ENCODE measurements around the gene DTD2.
"Not testable (repeated sequence)": the region's sequence is repeated elsewhere in the genome, so short reads cannot be mapped to it uniquely, and the experiment has no call there.

Gene DTD2

GRCh38 chr14:31442284-31442683 is 15.0 kb downstream of the DTD2 start:
- DNase-seq (ENCODE audit: low read depth in 2 of 3, low spot score in 2 of 3), result no peak

- DNase-seq (ENCODE audit: low read depth in 2 of 3, low spot score in 2 of 3), result no peak
These were observed 15.8 kb downstream of the DTD2 start for GRCh38 chr14:31441273-31442111.

GRCh38 chr14:31440280-31440679 is 17.0 kb downstream of the DTD2 start:
- no peak for DNase-seq (ENCODE audit: low read depth in 2 of 3, low spot score in 2 of 3)

GRCh38 chr14:31439561-31439960 is 17.7 kb downstream of the DTD2 start:
- no peak for DNase-seq (ENCODE audit: low read depth in 2 of 3, low spot score in 2 of 3)

- not testable (repeated sequence) for DNase-seq (ENCODE audit: low read depth in 2 of 3, low spot score in 2 of 3)
These were observed 20.1 kb downstream of the DTD2 start for GRCh38 chr14:31437045-31437691.

GRCh38 chr14:31435276-31435675 is 22.0 kb downstream of the DTD2 start:
- no peak for DNase-seq (ENCODE audit: low read depth in 2 of 3, low spot score in 2 of 3)

- DNase-seq (ENCODE audit: low read depth in 2 of 3, low spot score in 2 of 3), result no peak
These were observed 26.6 kb downstream of the DTD2 start for GRCh38 chr14:31430634-31431264.

- DNase-seq (ENCODE audit: low read depth in 2 of 3, low spot score in 2 of 3), result no peak
These were observed 27.5 kb downstream of the DTD2 start for GRCh38 chr14:31429791-31430190.

GRCh38 chr14:31428011-31428410 is 29.3 kb downstream of the DTD2 start:
- DNase-seq (ENCODE audit: low read depth in 2 of 3, low spot score in 2 of 3), result no peak

GRCh38 chr14:31426663-31427062 is 30.6 kb downstream of the DTD2 start:
- DNase-seq (ENCODE audit: low read depth in 2 of 3, low spot score in 2 of 3), result no peak

- no peak for DNase-seq (ENCODE audit: low read depth in 2 of 3, low spot score in 2 of 3)
These were observed 31.4 kb downstream of the DTD2 start for GRCh38 chr14:31425905-31426304.

- DNase-seq (ENCODE audit: low read depth in 2 of 3, low spot score in 2 of 3), result no peak
These were observed 36.1 kb downstream of the DTD2 start for GRCh38 chr14:31421200-31421599.

- peak; percentile 72 to 83 (median 82) for DNase-seq (ENCODE audit: low read depth in 2 of 3, low spot score in 2 of 3)
These were observed 36.8 kb downstream of the DTD2 start, which contains the start of gene HEATR5A for GRCh38 chr14:31420319-31421111. Gene HEATR5A, minus strand, starts transcription at chr14:31420550. Its CDS starts 17,575 bp downstream, at chr14:31402975.

- no peak for DNase-seq (ENCODE audit: low read depth in 2 of 3, low spot score in 2 of 3)
These were observed 37.4 kb downstream of the DTD2 start for GRCh38 chr14:31419967-31420318.

- DNase-seq (ENCODE audit: low read depth in 2 of 3, low spot score in 2 of 3), result no peak
These were observed 37.9 kb downstream of the DTD2 start for GRCh38 chr14:31419179-31419966.

- DNase-seq (ENCODE audit: low read depth in 2 of 3, low spot score in 2 of 3), result no peak
These were observed 38.9 kb downstream of the DTD2 start for GRCh38 chr14:31418440-31418839.

- DNase-seq (ENCODE audit: low read depth in 2 of 3, low spot score in 2 of 3), result no peak
These were observed 43.0 kb downstream of the DTD2 start for GRCh38 chr14:31414190-31414833.

- DNase-seq (ENCODE audit: low read depth in 2 of 3, low spot score in 2 of 3), result no peak
These were observed 46.0 kb downstream of the DTD2 start for GRCh38 chr14:31411218-31411727.

GRCh38 chr14:31410048-31410650 is 47.2 kb downstream of the DTD2 start:
- no peak for DNase-seq (ENCODE audit: low read depth in 2 of 3, low spot score in 2 of 3)

Measured in activated CD8-positive, alpha-beta memory T cell treated with anti-CD3 and anti-CD28 coated beads for 48 hours (primary cell).